CD14-positive monocyte (primary cell): ENCODE results near the gene TTLL8. TPM values are rescaled to one million over a fixed set of nuclear protein-coding genes. Genes with fewer than 3 reads are reported as not detected.

Source experiments
- DNase-seq, 3 donors: peaks; one replicate each; pipeline ENCODE4 v3.0.0-alpha.2; 2011 to 2022
- H2AFZ ChIP-seq: 2 replicates; pipeline ENCODE4 v1.6.0; 2012; ENCODE audit warnings: mild to moderate bottlenecking, low read depth, low read length, inconsistent platforms; ENCODE audit not compliant: insufficient read depth, poor library complexity, severe bottlenecking
- H3K27ac ChIP-seq, 2 donors: 1 replicate in 1 of 2; 2 replicates in 1 of 2; pipeline ENCODE4 v1.5.1; 2012 to 2013; ENCODE audit warnings: low read length in 2 of 2, control low read depth in 1 of 2, inconsistent platforms in 1 of 2, low read depth in 1 of 2, mild to moderate bottlenecking in 1 of 2
- H3K27me3 ChIP-seq, 2 donors: one replicate each; pipeline versions ENCODE4 v1.6.0 to v1.6.1; 2011 to 2013; ENCODE audit warnings: low read length in 2 of 2; ENCODE audit not compliant: control insufficient read depth in 2 of 2, insufficient read depth in 2 of 2
- H3K36me3 ChIP-seq, 2 donors: replicated peaks in 1 of 2; 1 replicate in 1 of 2; 2 replicates in 1 of 2; pipeline versions ENCODE4 v1.5.1 to v1.6.1; 2012 to 2013; ENCODE audit warnings: low read length in 2 of 2, control low read depth in 1 of 2, inconsistent platforms in 1 of 2, mild to moderate bottlenecking in 1 of 2; ENCODE audit not compliant: insufficient read depth in 2 of 2, control insufficient read depth in 1 of 2
- H3K4me1 ChIP-seq, 2 donors: 1 replicate in 1 of 2; 2 replicates in 1 of 2; pipeline versions ENCODE4 v1.5.1 to v1.6.1; 2012 to 2013; ENCODE audit warnings: low read length in 2 of 2, control low read depth in 1 of 2, inconsistent platforms in 1 of 2, mild to moderate bottlenecking in 1 of 2, moderate library complexity in 1 of 2; ENCODE audit not compliant: insufficient read depth in 2 of 2, control insufficient read depth in 1 of 2
- H3K4me2 ChIP-seq: replicated peaks from 2 replicates; pipeline ENCODE3; 2012; ENCODE audit warnings: low read length, moderate library complexity, mild to moderate bottlenecking; ENCODE audit not compliant: poor library complexity, severe bottlenecking; ENCODE audit errors: extremely low read depth
- H3K4me3 ChIP-seq, 3 experiments: fragments of 200-600 bp in 1 of 3; sonication (generic) in 1 of 3; replicated peaks in 1 of 3; 1 replicate in 2 of 3; 2 replicates in 1 of 3; pipeline ENCODE4 v1.5.1; 2011 to 2013; ENCODE audit warnings: low read length in 3 of 3, mild to moderate bottlenecking in 3 of 3, control low read depth in 2 of 3, low read depth in 2 of 3, inconsistent platforms in 1 of 3, moderate library complexity in 1 of 3
- H3K79me2 ChIP-seq: 2 replicates; pipeline ENCODE4 v1.6.0; 2012; ENCODE audit warnings: mild to moderate bottlenecking, control low read depth, inconsistent platforms, low read length, moderate library complexity; ENCODE audit not compliant: insufficient read depth
- H3K9ac ChIP-seq: 2 replicates; pipeline ENCODE4 v1.6.0; 2017; ENCODE audit warnings: low read length, mild to moderate bottlenecking; ENCODE audit not compliant: insufficient read depth, poor library complexity, severe bottlenecking
- H3K9me3 ChIP-seq, 2 donors: replicated peaks in 1 of 2; 1 replicate in 1 of 2; 2 replicates in 1 of 2; pipeline versions ENCODE4 v1.5.1 to v1.6.1; 2012 to 2013; ENCODE audit warnings: low read length in 2 of 2, control low read depth in 1 of 2; ENCODE audit not compliant: control insufficient read depth in 1 of 2, insufficient read depth in 1 of 2
- H4K20me1 ChIP-seq: 2 replicates; pipeline ENCODE4 v1.6.0; 2012; ENCODE audit warnings: mild to moderate bottlenecking, low read length, control low read depth, moderate library complexity; ENCODE audit not compliant: insufficient read depth
- H3K27ac Mint-ChIP-seq, 7 donors: one replicate each; pipeline ENCODE4 v1.8.0; 2020; ENCODE audit warnings: mild to moderate bottlenecking in 7 of 7, mixed read lengths in 7 of 7, moderate library complexity in 6 of 7, inconsistent platforms in 2 of 7
- H3K27me3 Mint-ChIP-seq, 3 donors: one replicate each; pipeline ENCODE4 v1.8.0; 2021 to 2022; ENCODE audit warnings: low read depth in 3 of 3, mild to moderate bottlenecking in 3 of 3, mixed read lengths in 3 of 3, moderate library complexity in 3 of 3, inconsistent platforms in 1 of 3
- H3K36me3 Mint-ChIP-seq, 2 donors: one replicate each; pipeline ENCODE4 v1.8.0; 2020; ENCODE audit warnings: mixed read lengths in 2 of 2, inconsistent platforms in 1 of 2, mild to moderate bottlenecking in 1 of 2
- H3K4me1 Mint-ChIP-seq: one replicate; pipeline ENCODE4 v1.8.0; 2020; ENCODE audit warnings: mild to moderate bottlenecking, mixed read lengths
- H3K4me3 Mint-ChIP-seq, 2 donors: one replicate each; pipeline ENCODE4 v1.8.0; 2020; ENCODE audit warnings: mild to moderate bottlenecking in 2 of 2, mixed read lengths in 2 of 2, moderate library complexity in 1 of 2
- H3K9me3 Mint-ChIP-seq, 7 donors: one replicate each; pipeline ENCODE4 v1.8.0; 2020 to 2022; ENCODE audit warnings: mixed read lengths in 7 of 7, mild to moderate bottlenecking in 6 of 7, moderate library complexity in 6 of 7, inconsistent platforms in 2 of 7
- CTCF ChIP-seq: fragments of 200-600 bp; IDR thresholded peaks from one replicate; pipeline ENCODE4 v1.8.0; 2022; ENCODE audit warnings: antibody characterized with exemption, mild to moderate bottlenecking
- WGBS: methylation state at CpG from one replicate; pipeline ENCODE4 v1.1.5; 2013; ENCODE audit warnings: missing lambda C conversion rate; ENCODE audit not compliant: insufficient coverage; 5-methylcytosine and 5-hydroxymethylcytosine counted together
- intact Hi-C, 2 donors: fragments of 100-400 bp; cut with micrococcal nuclease; formaldehyde crosslinking; loops; one replicate each; pipeline versions ENCODE4 v1.15.0 to v1.15.1; 2023
- polyA plus RNA-seq, 3 donors: library from polyadenylated mRNA; depleted of rRNA in 1 of 3; unstranded in 2 of 3; stranded (reverse) in 1 of 3; fragments of 300-500 nt in 2 of 3; fragments of >200 nt in 1 of 3; fragmentation: Illumina TruSeq in 2 of 3; gene quantifications; 1 replicate in 2 of 3; 2 replicates in 1 of 3; pipeline ENCODE4 v1.2.3, GENCODE V29; 2012 to 2021

Gene TTLL8
- polyA plus RNA-seq, 3 donors = not detected

DNA sequence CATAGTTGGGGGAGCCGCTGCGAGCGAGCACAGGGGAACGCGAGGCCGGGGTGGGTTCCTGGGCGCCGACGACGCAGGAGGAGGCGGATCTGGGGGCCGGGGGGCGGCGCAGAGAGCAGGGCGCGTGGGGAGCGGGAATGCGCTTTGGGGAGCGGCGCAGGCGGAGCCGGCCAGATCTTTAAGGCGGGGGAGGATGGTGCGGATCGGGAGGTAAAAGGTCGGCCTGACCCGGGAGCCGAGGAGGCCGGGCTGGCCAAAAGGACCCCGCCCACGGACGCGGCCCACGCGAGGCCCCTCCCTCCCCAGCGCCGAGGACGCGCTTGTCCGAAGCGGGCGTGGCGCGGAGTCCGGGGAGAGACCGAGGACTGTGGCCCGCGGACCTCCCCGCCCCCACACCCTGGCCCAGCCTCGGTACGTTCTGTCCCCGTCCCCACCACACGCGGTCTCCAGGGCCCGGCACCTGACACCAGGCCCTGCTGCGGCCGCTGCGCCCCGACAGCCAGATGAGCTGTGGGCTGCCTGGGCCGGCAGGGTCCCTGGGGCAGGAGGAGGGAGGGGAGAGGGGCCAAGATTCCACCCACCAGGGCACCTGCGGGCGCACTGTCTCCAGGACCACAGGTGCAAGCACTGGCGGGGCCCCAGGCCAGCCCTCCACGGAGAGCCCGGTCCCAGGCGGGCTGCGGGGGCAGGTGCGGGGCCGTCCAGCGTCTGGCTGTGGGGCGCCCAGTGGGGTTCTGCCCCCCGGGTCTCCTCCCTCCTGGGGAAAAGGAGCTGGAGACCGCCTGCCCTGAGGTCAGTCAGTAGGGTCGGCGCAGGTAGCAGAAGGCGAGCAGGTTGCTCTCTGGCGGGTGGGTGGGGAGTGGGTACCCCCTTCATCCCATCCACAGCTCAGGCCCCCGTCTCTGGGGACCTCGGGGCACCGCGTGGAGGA is 86.6 kb downstream of the TTLL8 start:
- H3K36me3 Mint-ChIP-seq = peaks cover 0 to 6% of the 10 kb centered on the region in 2 donors
- Histone ChIP-seq H2AFZ (no peak overlapping the region), H3K27ac (peak overlapping the region; percentile 80 to 87), H3K9ac (peak overlapping the region; percentile 81), H3K4me2 (peak overlapping the region; percentile 81), H3K9me3 (no peaks in the 10 kb centered on the region), H3K4me3 (peak overlapping the region; percentile 11 to 75 (median 41)), H3K27me3 (peaks cover 0 to 10% of the 10 kb centered on the region in 2 donors), H3K36me3 (no peaks in the 10 kb centered on the region), H3K4me1 (peaks cover 42 to 54% of the 10 kb centered on the region in 2 donors), H4K20me1 (peaks cover 20% of the 10 kb centered on the region), H3K79me2 (peaks cover 3% of the 10 kb centered on the region)
- H3K9me3 Mint-ChIP-seq = no peaks in the 10 kb centered on the region
- H3K4me3 Mint-ChIP-seq = peak overlapping the region; percentile 80 to 85
- intact Hi-C loops = loop anchor here in 1 of 2 donors (2.0 kb wide), 1 partner anchor 37 kb away; no protein-coding TSS in a partner anchor
- H3K27ac Mint-ChIP-seq = peak overlapping the region; percentile 87 to 96 (median 93)
- DNase-seq = peak; percentile 73 to 86 (median 74)
- peaks cover 35% of the 10 kb centered on the region for H3K4me1 Mint-ChIP-seq
- TF ChIP-seq CTCF = no peak
- 4% methylated on average over 65 of the region's 81 CpGs for WGBS
- peaks cover 0 to 11% (median 2%) of the 10 kb centered on the region in 3 donors for H3K27me3 Mint-ChIP-seq

DNA sequence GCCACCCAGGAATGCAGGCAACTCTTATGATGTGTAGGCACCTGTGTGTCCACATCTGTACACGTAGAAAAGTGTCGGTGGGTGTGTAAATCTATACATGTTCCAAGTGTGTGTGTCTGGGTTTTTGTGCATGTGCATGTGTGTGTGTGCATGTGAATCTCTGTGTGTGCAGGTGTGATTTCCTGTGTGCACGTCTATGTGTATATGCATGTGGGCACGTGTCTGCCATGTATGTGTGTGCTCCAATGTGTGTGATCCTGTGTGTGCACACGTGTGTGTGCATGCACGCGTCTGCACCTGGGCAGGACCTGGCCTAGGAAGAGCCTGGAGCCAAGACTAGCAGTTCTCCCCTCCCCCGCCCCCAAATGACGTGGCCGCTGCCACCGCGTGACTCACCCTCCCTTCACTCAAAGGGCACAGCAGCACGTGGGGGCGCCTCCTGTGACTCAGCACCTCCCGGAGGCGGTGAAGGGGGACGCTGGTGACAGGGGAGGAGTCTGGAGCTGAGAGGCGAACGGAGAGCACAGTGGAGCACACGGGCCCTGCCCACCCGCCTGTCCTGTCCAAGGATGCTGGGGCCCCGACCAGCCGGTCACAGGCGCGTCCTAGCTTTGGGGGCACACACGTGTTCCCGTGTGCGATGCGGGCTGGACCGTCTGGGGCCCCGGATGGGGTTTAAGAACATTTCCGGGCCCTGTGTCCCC is 87.4 kb downstream of the TTLL8 start:
- peak overlapping the region; percentile 80 to 87 for H3K27ac ChIP-seq
- no peaks in the 10 kb centered on the region for H3K9me3 Mint-ChIP-seq
- H2AFZ ChIP-seq = no peak overlapping the region
- H3K36me3 ChIP-seq = no peaks in the 10 kb centered on the region
- peaks cover 43% of the 10 kb centered on the region for H3K4me1 Mint-ChIP-seq
- H3K79me2 ChIP-seq = peaks cover 3% of the 10 kb centered on the region
- 6% methylated on average over 24 of the region's 32 CpGs for WGBS
- H3K27me3 Mint-ChIP-seq = peaks cover 0 to 9% (median 2%) of the 10 kb centered on the region in 3 donors
- TF ChIP-seq CTCF = no peak
- peak overlapping the region; percentile 81 for H3K9ac ChIP-seq
- H3K27ac Mint-ChIP-seq = peak overlapping the region; percentile 87 to 96 (median 93)
- H3K4me3 ChIP-seq = peak overlapping the region; percentile 11 to 75 (median 41)
- DNase-seq = peak; percentile 96 to 99 (median 98)
- H3K36me3 Mint-ChIP-seq = peaks cover 0 to 6% of the 10 kb centered on the region in 2 donors
- peaks cover 51 to 62% of the 10 kb centered on the region in 2 donors for H3K4me1 ChIP-seq
- H3K27me3 ChIP-seq = peaks cover 0 to 10% of the 10 kb centered on the region in 2 donors
- peak overlapping the region; percentile 80 to 85 for H3K4me3 Mint-ChIP-seq
- intact Hi-C loops = loop anchor here in 1 of 2 donors (2.0 kb wide), 1 partner anchor 36 kb away; no protein-coding TSS in a partner anchor
- H3K4me2 ChIP-seq = peak overlapping the region; percentile 81
- H3K9me3 ChIP-seq = no peaks in the 10 kb centered on the region
- peaks cover 28% of the 10 kb centered on the region for H4K20me1 ChIP-seq
